Kasumi-1 (cell line): ENCODE results near the gene AGBL4.

Source experiments
- DNase-seq, 2 experiments: peaks; one replicate each; lab custom pipeline; 2025; lab: John Stamatoyannopoulos, UW

AGBL4 gene

DNA sequence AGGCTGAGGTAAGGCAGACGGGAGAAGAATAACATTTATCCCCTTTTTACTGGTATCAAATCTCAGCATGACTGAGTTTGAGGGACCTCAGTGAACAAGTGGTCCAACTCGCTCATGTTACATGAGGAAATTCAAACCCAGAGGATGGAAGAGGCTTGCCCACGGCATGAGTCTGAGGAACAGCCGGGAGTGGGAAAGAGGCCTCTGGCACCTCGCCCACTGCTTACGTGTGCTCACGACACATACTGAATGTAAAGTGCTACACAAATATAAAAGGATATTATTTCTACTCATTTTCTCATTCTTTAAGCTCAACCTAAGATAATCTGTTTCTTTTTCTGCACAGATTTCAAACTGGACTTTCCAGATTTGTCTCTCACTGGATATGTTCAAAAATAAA lies 1261.8 kb downstream of the AGBL4 start:
- DNase-seq: no peak

DNA sequence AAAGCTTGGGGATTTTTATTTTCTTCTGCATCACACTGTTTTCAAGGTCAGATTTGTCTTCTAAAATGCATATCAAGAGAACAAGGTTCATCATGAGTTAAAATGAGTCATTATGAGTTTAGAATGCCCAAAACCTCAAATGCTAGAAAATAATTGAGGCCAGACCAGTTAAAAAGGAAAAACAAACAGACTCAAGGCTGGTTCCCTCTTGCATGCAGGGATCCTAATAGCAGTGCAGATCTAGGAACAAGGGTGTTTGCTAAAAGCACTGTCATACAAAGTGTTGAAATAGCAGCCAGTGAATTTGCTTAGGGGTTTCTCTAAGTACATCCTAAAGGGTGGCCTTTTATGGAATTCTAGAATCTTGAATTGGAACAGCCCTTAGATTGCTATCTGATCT lies 1262.3 kb downstream of the AGBL4 start:
- no peak for DNase-seq

DNA sequence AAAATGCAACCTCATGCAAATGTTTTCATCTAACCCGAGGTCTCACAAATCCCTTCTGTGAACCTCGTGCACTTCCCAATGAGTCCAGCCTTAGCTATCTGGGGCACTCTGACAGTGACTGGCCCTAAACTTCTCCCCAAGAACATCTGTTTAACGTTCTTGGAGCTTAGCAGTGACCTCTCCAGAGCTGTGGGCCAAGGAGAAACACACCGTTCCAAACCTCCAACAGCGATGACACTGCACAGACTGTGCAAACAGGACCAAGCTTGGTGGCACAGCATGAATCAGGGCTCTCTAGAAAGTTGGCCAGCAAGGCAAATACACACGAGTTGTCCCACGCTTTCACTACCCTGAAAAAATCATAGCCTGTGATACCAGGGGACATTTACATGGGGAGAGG lies 1262.9 kb downstream of the AGBL4 start:
- DNase-seq: no peak

DNA sequence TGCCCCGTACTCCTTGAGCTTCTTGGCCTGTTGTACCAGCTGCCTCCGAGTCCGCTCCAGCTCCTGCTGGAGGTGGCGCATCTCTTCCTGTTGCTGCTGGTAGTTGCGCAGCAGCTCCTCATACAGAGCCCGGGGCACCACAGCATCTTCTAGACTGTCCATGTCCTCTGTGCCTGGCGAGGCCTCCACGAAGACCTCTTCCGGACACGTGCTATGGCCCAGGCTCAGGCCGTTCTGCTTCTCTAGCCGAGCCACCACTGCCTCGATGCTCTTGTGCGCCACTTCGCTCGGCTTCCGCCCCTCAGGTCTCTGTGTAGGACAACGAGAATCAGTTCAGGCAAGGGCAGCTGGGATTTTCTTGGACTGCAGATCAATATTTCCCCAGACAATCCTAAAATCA lies 1264.8 kb downstream of the AGBL4 start:
- no peak for DNase-seq

DNA sequence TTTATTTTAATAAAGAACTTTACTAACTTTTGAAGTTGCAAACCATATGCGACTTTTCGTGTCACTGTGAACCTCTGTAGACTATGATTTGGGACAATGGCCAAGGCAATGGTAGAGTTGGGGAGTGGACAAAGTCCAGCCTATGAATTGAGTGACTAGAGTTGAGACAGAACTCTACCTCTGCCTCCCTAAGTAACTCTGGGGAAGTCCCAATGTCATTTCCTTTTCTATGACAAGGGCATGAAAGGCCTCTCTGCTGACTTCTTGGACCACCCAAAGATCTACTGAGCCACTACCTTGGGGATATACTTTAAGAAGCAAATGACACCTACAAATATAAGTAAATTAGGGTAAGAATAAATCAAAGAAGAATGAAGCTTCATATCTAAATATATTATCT lies 1266.4 kb downstream of the AGBL4 start:
- DNase-seq: no peak

DNA sequence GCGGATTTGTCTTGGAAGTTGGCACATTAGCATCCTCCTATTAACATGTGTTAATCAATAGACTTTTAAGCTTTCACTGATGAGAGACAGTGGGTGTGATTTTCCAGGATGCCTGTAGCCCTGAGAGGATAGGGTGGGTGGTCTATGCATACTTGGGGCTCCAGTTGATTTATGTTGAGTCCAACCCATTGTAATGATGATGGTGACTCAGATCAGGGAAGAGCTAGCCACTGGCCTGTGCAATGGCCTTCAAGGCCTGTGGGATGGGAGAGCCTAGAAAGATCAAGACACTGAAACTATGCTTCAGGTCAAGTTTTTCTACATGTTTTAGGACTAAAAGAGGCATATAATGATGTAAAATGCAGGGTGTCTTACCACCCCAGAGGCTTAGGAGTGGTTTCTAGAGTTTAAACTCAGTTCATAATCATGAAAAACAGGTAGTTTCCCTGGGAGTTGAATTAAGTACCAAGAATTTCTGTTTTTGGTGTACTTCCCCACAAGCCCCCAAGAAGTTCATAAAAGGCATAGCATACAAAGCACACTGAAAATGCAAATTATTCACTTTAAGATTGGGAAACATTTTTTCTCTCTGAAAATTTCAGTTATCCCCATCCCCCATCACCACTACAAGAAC lies 1267.0 kb downstream of the AGBL4 start:
- no peak for DNase-seq

DNA sequence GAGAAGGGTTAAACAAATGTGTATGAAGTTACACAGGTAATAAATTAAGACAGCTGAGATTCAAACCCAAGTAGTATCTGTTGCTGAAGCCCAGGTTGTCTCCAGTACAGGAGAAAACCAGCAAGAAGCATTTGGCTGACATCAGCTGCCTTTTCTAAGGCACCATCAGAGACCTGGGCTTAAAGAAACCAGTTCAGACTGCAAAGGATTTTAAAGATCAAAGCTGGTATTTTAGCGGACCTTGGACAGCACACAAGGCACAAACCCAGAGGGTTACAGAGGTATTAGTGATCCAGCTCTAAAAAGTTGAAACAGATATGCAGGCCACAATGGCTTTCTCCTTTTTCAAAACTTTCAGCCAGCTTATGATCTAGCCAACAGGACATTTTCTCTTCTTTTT lies 1270.5 kb downstream of the AGBL4 start:
- DNase-seq: no peak

DNA sequence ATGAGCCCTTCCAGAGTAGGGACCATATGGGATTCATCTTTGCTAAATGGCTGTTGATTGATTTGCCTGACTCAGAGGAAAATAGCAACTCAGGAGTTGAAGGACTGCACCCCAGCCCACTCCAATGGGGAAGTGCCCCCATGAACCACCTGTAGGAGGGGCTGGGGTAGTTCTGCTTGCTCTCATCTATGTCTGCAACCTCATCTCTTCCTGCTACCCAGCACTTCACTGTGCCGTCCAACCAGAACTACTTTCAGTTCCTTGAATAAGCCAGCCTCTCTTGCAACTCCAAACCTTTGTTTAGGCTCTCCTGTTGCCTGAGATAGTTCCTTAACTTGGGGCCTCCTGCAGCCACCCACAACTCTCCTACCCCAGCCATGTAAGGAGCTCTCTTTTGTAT lies 1273.6 kb downstream of the AGBL4 start:
- no peak for DNase-seq

DNA sequence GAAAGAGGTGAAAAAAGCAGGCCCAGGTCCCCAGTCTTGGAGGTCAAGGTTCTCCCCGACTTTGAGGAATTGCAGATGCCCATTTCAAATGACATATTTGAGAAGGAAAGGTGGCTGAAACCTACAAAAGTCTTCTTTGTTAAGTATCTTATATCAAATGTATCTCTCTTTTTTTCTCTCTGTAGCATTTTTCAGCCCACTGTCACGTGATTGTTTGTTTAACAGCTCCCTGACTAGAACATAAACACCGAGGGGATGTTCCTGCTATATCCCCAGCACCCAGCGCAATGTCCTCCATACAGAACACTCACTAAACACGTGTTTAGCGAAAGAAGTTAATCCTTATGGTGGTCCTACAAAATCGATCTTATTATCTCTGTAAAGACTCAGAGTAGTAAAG lies 1274.7 kb downstream of the AGBL4 start:
- DNase-seq: no peak

DNA sequence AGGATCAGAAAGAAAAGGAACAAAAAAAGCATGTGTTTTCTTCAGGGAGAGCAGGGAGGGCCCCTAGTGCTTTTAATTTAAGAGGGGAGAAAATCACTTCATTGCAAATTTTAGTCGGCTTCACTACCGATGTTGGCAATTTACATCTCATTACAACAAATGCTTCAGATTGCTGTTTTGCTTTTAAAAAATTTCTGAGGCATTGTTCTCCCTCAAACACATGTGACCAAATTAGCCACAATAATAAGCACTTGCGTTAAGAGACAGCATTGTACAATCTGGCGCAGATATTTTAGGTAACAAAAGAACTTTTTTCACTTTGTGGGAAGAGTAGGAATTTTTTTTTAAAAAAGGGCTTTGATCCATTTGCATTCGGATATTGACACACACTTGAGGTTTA lies 1276.8 kb downstream of the AGBL4 start:
- no peak for DNase-seq

DNA sequence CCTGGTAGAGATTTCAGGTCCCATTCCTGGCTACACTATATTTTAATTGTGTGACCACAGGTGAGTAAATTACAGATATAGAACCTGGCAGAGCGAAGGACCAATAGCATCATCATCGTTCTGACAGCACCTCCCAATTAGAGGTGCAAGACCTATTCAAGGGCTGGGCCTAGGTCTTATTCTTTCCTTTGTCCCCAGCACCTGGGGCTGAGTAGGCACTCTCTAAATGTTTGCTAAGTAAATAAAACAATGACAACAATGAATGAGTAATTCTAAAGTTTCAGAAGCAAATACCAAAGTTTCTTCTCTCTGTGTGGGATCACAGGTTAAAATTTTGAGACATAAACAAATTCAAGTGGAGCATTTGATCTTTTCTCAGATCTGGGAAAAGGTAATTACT lies 1279.7 kb downstream of the AGBL4 start:
- no peak for DNase-seq

DNA sequence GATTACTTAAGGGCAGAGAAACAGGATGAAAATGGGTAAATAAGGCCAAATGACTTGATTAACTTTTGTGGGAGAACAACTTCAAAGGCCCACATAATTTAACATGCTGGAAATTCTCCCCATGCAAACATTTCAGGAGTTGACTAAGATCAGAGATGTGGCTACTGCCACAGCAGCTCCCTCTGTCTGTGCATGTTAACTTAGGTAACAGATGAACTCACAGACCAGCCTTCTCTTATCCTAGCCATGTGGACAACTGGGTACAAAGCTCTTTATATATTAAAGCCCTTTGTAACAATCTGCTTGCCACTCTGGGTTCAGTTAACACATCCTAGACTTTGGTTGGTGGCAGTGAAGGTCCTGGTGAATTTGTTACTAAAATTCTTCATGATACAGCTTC lies 1280.3 kb downstream of the AGBL4 start:
- DNase-seq: no peak

DNA sequence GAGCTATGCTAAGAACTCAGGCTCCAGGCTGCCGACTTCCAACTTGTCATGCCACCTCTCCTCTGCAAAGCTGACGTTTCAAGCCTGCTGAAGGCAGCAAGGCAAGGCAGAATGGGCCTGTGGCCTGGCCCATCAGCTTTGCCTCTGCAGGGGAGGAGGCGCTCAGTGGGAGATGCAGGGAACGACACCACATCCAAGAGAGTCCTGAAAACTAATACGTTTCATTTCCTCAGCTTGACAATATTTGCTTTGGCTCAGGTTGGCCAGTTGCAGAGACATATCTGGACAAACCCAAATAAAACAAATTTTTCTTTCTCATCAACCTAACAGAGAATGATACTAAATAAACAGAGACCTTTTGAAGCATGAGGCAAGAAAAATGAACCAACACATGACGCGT lies 1282.4 kb downstream of the AGBL4 start:
- DNase-seq: no peak

DNA sequence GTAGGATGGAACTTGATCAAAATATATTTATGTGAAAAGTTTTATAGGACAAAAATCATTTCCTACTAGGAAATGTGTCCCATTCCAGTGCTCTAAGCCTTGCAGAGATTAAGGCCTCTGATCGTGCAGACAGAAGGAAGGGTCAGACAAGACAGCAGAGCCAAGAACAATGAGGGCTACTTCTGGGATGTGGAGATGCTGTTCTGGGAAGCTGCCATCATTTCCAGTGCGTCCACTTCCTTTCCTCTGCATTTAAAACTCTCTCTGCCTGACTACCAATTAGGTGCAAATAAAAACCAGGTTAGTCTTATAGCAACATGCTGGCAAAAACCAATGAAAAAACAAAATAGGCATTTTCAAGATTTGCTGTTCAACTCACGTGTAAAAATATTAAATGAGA lies 1283.1 kb downstream of the AGBL4 start:
- no peak for DNase-seq

DNA sequence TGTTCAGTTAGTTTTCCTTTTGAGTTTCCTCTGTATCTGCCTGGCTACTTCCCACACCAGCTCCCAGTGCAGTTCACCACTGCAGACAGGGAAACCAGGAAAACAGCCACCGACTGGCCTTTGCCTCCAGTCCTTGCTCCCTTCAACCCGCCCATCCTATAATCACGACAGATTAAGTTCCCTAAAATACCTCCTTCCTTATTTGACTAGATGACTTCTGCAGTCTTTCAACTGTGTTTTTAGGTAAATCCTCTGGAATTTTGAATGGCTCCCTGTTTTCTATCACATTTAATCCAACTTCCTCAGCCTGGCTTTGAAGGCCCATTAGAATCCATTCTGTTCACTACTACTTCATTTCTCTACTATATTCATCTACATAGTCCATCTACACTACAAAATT lies 1284.7 kb downstream of the AGBL4 start:
- DNase-seq: no peak

DNA sequence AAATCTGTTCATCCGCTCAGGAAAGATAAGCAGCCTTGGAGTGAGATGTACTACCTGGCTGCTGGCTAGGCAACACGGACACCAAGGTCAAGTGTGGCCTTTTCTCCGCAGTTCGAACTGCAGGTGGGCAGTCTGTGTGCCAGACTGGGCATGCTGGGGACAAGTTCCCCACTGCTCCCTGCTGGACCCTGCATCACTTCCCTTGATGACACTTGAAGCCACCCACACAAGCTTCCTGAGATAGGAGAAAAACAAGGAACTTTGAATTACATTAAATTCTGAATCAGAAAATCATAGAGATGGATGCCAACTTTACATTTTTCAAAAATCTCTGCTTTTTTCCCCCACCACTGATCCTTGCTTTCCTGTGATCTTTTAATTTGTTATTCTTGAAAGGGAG lies 1285.4 kb downstream of the AGBL4 start:
- DNase-seq: no peak

DNA sequence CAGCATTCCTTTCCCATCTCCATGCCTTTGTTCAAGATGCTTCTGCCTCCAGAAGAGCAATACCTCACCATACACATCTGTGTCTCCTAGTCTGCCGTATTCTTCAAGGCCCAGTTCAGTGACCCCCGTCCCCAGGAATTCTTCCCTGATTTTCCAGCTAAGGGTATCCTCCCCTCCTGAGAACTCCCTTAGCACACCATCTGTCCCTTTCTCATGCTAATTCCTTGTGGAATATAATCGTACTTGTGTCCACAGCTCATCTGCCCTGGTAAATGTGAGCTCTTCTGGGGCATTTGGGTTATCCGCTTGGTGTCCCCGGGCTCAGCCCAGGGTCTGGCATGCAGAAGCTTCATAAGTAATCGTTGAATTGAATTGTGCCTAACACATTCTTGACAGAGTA lies 1288.0 kb downstream of the AGBL4 start:
- no peak for DNase-seq

DNA sequence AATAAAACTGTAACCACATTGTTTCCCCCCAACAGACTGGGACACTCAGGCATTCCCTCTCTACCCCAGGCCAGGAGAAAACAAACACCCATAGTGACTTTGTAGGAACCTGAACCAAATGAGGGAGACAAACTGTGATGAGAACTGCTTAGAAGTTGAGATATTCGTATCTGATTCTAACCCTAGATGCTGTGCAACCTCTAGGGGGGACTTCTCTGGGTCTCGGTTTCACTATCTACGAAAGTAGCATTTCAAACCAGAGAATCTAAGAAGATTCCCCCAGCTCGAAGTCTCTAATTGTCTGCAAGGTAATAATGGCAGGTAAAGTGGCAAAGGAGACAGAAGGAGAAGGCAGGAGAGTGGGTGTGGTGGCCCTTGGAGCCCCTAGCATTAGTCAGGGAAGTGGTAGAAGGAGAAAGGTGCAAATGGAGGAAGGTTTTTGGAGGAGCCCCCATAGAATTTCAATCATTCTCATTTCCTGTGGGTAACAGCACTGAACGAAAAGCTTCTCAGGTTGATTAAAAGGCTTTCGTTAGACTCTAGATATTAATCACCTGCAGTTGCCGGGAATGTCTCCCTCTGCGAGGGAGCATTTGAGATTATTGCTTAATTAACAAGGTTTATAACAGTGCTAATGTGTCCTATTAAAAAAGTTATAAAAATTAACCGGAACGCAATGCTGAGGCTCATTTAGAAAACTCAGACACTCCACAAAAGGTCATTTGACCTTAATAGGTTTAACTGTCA lies 1293.4 kb downstream of the AGBL4 start:
- no peak for DNase-seq

DNA sequence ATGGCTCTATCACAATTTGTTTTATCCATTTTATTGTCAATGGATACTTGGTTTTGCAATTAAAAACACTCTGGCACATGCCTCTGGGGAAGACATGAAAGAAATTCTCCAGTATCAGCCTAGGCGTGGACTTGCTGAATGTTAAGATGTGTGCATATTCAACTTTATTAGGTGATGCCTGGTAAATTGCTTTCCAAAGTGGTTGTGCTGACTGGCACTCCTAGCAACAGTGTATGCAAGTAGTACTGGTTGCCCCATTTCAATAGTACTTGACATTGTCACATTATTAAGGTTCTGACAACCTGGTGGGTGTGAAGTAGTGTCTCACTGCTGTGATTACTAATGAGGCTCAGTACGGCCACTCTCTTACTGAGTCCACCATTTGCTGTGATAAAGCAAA lies 1295.2 kb downstream of the AGBL4 start:
- DNase-seq: no peak

DNA sequence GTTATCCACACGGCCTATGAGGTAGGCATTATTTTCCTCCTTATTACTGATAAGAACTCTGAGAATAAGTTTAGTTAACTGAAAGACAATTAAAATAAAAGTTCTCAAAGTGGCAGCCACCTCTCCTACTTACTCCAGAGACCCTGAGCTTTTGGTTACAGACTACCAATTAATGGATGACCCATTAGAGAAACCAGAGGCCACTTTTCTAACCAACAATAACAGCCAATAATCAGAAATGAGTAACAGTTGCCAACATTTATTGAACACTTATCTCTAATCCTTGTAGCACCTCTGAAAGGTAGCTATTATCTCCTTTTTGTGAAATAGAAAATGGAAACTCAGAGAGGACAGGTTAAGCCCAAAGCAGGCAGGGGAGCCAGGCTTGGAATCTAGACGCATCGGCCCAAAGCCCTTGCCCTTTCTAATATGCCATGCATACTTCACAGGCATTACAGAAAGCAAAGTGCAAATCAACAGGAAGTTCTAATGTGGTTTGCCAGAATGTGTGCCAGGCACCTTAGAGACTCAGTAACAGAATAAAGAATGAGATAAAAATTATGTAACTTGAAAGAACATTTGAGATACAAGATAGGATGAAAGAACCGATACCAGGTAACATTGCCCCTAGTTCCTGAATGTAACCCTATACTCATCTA lies 1297.1 kb downstream of the AGBL4 start:
- no peak for DNase-seq

DNA sequence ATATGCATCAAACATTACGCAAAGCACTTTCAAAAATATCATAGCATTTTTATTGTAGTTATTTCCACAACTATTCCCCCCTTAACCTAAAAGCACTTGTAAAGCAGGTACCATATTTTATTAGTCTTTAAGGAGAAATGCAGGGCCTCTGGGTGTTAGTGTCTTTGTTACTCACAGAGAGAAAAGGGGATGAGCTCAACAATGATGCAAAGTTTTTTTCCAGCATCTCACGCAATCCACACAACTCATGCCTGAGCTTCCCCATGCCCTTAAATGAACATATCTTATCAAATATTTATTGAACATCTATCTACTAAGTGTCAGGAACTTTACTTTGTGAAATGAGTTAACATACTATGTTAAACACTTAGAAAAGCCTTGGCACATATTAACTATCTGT lies 1297.6 kb downstream of the AGBL4 start:
- DNase-seq: no peak

DNA sequence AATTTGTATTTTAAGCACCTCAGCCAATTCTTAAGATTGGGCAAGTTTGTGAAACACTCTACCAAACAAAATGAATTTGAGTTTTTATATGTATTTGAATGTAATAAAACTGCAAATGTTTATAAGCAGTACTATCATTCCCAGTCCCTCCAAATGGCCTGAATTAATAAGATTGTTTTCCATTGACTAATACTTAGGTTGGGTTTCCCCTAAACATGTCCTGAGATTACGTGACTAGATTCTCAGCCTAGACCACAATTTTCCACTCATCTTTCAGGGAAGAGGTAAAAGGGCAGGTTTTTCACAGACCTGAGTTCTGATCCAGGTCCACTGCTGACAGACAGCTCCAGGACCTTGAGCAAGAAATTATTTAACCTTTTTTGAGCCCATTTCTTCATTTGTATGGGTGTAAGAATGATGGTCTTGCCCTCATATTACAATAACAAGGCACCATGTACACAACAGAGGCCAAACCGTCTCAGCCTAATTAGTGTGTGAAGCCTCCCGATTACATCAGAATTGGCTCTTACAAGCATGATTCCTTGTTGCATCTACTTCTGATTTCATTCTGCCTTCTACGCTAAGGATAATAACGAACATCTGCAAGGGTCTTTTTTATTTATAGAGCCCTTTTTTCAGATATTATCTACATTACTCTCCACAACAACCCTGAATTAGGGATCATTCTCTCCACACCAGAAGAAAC lies 1298.3 kb downstream of the AGBL4 start:
- DNase-seq: no peak

DNA sequence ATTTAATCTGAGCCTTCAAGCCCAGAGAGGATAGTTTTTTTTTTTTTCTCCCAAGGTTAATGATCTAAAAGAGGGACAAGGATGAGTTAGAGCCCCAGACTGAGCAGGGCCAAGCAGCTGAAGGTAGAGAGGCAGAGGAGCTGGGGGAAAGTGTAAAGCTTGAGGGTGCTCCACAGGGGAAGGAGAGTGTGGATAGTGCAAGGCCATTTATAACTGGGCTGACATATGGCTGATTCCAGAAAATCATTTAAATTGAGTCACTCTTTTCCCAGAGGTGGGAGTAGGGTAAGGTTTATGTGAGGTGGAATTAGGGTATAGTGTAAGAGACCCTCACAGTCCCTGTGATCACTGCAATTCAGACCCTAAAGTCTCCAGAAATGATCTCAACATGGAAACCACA lies 1302.8 kb downstream of the AGBL4 start:
- DNase-seq: no peak
